GM12878 (cell line): ENCODE data around the gene PTTG1. TPM values are rescaled to one million over a fixed set of nuclear protein-coding genes. Genes with fewer than 3 reads are reported as not detected.

Source experiments
- BRCA1 ChIP-seq: IDR thresholded peaks from 2 replicates; pipeline ENCODE4 v1.6.1; 2011; ENCODE audit warnings: low read depth, low read length, improper control_type of control experiment
- CUX1 ChIP-seq: IDR thresholded peaks from 2 replicates; pipeline ENCODE4 v1.6.1; 2012; ENCODE audit warnings: improper control_type of control experiment, low read depth, low read length; ENCODE audit not compliant: insufficient replicate concordance
- FOS ChIP-seq: IDR thresholded peaks from 3 replicates; pipeline ENCODE4 v1.6.1; 2011; ENCODE audit warnings: borderline replicate concordance; ENCODE audit not compliant: insufficient read length; ENCODE audit errors: extremely low read depth
- HDAC2 ChIP-seq: fragments of 200-600 bp; sonication (generic); IDR thresholded peaks from 2 replicates; pipeline ENCODE4 v1.6.1; 2017
- IRF5 ChIP-seq: fragments of 450-650 bp; IDR thresholded peaks from 2 replicates; pipeline ENCODE4 v1.6.1; 2017; ENCODE audit warnings: borderline replicate concordance
- JUND ChIP-seq: IDR thresholded peaks from 2 replicates; pipeline ENCODE4 v1.6.1; 2012; ENCODE audit warnings: low read depth, mild to moderate bottlenecking, low read length, improper control_type of control experiment, moderate library complexity
- NFIC ChIP-seq: IDR thresholded peaks from 2 replicates; pipeline ENCODE4 v1.6.1; 2012; ENCODE audit warnings: low read depth, mild to moderate bottlenecking, inconsistent platforms, low read length, moderate library complexity
- NFXL1 ChIP-seq: fragments of 450-650 bp; IDR thresholded peaks from 2 replicates; pipeline ENCODE4 v1.6.1; 2017; ENCODE audit warnings: antibody characterized with exemption, mild to moderate bottlenecking, borderline replicate concordance
- NKRF ChIP-seq: fragments of 450-650 bp; conservative IDR thresholded peaks from 2 replicates; pipeline ENCODE4 v1.6.1; 2017; ENCODE audit warnings: mild to moderate bottlenecking, moderate library complexity
- PAX8 ChIP-seq: fragments of 450-650 bp; IDR thresholded peaks from 2 replicates; pipeline ENCODE4 v1.6.1; 2017; ENCODE audit warnings: mild to moderate bottlenecking, moderate library complexity
- PBX3 ChIP-seq: IDR thresholded peaks from 2 replicates; pipeline ENCODE4 v1.6.1; 2011; ENCODE audit warnings: mild to moderate bottlenecking, low read depth, low read length, moderate library complexity; ENCODE audit not compliant: insufficient replicate concordance
- PKNOX1 ChIP-seq: fragments of 450-650 bp; IDR thresholded peaks from 2 replicates; pipeline ENCODE4 v1.6.1; 2016; ENCODE audit warnings: mild to moderate bottlenecking
- SMAD1 ChIP-seq: fragments of 450-650 bp; IDR thresholded peaks from 2 replicates; pipeline ENCODE4 v1.6.1; 2018; ENCODE audit warnings: mild to moderate bottlenecking, low read depth; ENCODE audit not compliant: partially characterized antibody
- SP1 ChIP-seq: IDR thresholded peaks from one replicate; pipeline ENCODE4 v1.6.1; 2011; ENCODE audit warnings: low read depth, low read length
- SPI1 ChIP-seq: IDR thresholded peaks from 2 replicates; pipeline ENCODE4 v1.6.1; 2011; ENCODE audit warnings: low read depth, mild to moderate bottlenecking, low read length, moderate library complexity, borderline replicate concordance; ENCODE audit not compliant: insufficient read depth
- SREBF2 ChIP-seq: IDR thresholded peaks from 2 replicates; pipeline ENCODE4 v1.6.1; 2012; ENCODE audit warnings: mild to moderate bottlenecking, low read length
- TAF1 ChIP-seq: IDR thresholded peaks from 2 replicates; pipeline ENCODE4 v1.6.1; 2011; ENCODE audit warnings: mild to moderate bottlenecking, low read depth, low read length, borderline replicate concordance
- ZNF207 ChIP-seq: fragments of 450-650 bp; IDR thresholded peaks from 2 replicates; pipeline ENCODE4 v1.6.1; 2014; ENCODE audit warnings: antibody characterized with exemption, mild to moderate bottlenecking, borderline replicate concordance
- ZZZ3 ChIP-seq: IDR thresholded peaks from 2 replicates; pipeline ENCODE4 v1.6.1; 2011; ENCODE audit warnings: low read depth; ENCODE audit not compliant: control insufficient read depth, insufficient read length
- polyA plus RNA-seq, 11 experiments: library from polyadenylated mRNA; depleted of rRNA in 4 of 11; unstranded in 6 of 11; stranded (reverse) in 5 of 11; fragments of >200 nt; fragmentation: Nextera tagmentation in 4 of 11; fragmentation: Illumina TruSeq in 1 of 11; extraction: Ambion mirVana in 4 of 11; extraction: Trizol in 1 of 11; gene quantifications; 1 replicate in 1 of 11; 2 replicates in 10 of 11; pipeline versions ENCODE4 v1.2.1 to v1.2.3, GENCODE V29; 2011 to 2016; ENCODE audit warnings: inconsistent platforms in 2 of 11, missing spikeins in 2 of 11, low read depth in 1 of 11
- total RNA-seq, 4 experiments: library from RNA; depleted of rRNA in 3 of 4; stranded (reverse); fragments of >200 nt in 3 of 4; fragmentation: Illumina TruSeq in 1 of 4; extraction: Trizol in 1 of 4; gene quantifications; 2 replicates each; pipeline versions ENCODE4 v1.2.1 to v1.2.3, GENCODE V29; 2013 to 2021

The PTTG1 gene
- total and polyA plus RNA-seq, 10 of the 15 experiments (the other 5 are each of a cell fraction or from before 2014, with no cell fraction given) = 154 to 1,033 (median 377) TPM

- TF ChIP-seq HDAC2 (no peak), SPI1 (peak; percentile 72), SMAD1 (no peak), NFXL1 (no peak), ZZZ3 (no peak), SREBF2 (no peak), SP1 (no peak), CUX1 (peak; percentile 63), ZNF207 (no peak), JUND (no peak), PKNOX1 (0 out of 2 replicates have a peak, but pooled peaks have one; percentile 11), IRF5 (no peak), PAX8 (no peak), BRCA1 (no peak), FOS (no peak), PBX3 (no peak), NKRF (no peak), TAF1 (no peak; the same call in 1 of the 2 replicates), NFIC (peak; percentile 55; the same call in 1 of the 2 replicates)
These were observed 21.3 kb downstream of the PTTG1 start (continued) for GRCh38 chr5:160442824-160443431.
